CD14-positive monocyte (primary cell): ENCODE data around the gene MUC5B. TPM values are rescaled to one million over a fixed set of nuclear protein-coding genes. Genes with fewer than 3 reads are reported as not detected.
A peak's percentile ranks its signal among the peaks of the same experiment; 100 is the strongest.

Experiments
- DNase-seq, 3 donors: peaks; one replicate each; pipeline ENCODE4 v3.0.0-alpha.2; 2011 to 2022
- H2AFZ ChIP-seq: 2 replicates; pipeline ENCODE4 v1.6.0; 2012; ENCODE audit warnings: mild to moderate bottlenecking, low read depth, low read length, inconsistent platforms; ENCODE audit not compliant: insufficient read depth, poor library complexity, severe bottlenecking
- H3K27ac ChIP-seq, 2 donors: 1 replicate in 1 of 2; 2 replicates in 1 of 2; pipeline ENCODE4 v1.5.1; 2012 to 2013; ENCODE audit warnings: low read length in 2 of 2, control low read depth in 1 of 2, inconsistent platforms in 1 of 2, low read depth in 1 of 2, mild to moderate bottlenecking in 1 of 2
- H3K27me3 ChIP-seq, 2 donors: one replicate each; pipeline versions ENCODE4 v1.6.0 to v1.6.1; 2011 to 2013; ENCODE audit warnings: low read length in 2 of 2; ENCODE audit not compliant: control insufficient read depth in 2 of 2, insufficient read depth in 2 of 2
- H3K36me3 ChIP-seq, 2 donors: replicated peaks in 1 of 2; 1 replicate in 1 of 2; 2 replicates in 1 of 2; pipeline versions ENCODE4 v1.5.1 to v1.6.1; 2012 to 2013; ENCODE audit warnings: low read length in 2 of 2, control low read depth in 1 of 2, inconsistent platforms in 1 of 2, mild to moderate bottlenecking in 1 of 2; ENCODE audit not compliant: insufficient read depth in 2 of 2, control insufficient read depth in 1 of 2
- H3K4me1 ChIP-seq, 2 donors: 1 replicate in 1 of 2; 2 replicates in 1 of 2; pipeline versions ENCODE4 v1.5.1 to v1.6.1; 2012 to 2013; ENCODE audit warnings: low read length in 2 of 2, control low read depth in 1 of 2, inconsistent platforms in 1 of 2, mild to moderate bottlenecking in 1 of 2, moderate library complexity in 1 of 2; ENCODE audit not compliant: insufficient read depth in 2 of 2, control insufficient read depth in 1 of 2
- H3K4me2 ChIP-seq: replicated peaks from 2 replicates; pipeline ENCODE3; 2012; ENCODE audit warnings: low read length, moderate library complexity, mild to moderate bottlenecking; ENCODE audit not compliant: poor library complexity, severe bottlenecking; ENCODE audit errors: extremely low read depth
- H3K4me3 ChIP-seq, 3 experiments: fragments of 200-600 bp in 1 of 3; sonication (generic) in 1 of 3; replicated peaks in 1 of 3; 1 replicate in 2 of 3; 2 replicates in 1 of 3; pipeline ENCODE4 v1.5.1; 2011 to 2013; ENCODE audit warnings: low read length in 3 of 3, mild to moderate bottlenecking in 3 of 3, control low read depth in 2 of 3, low read depth in 2 of 3, inconsistent platforms in 1 of 3, moderate library complexity in 1 of 3
- H3K79me2 ChIP-seq: 2 replicates; pipeline ENCODE4 v1.6.0; 2012; ENCODE audit warnings: mild to moderate bottlenecking, control low read depth, inconsistent platforms, low read length, moderate library complexity; ENCODE audit not compliant: insufficient read depth
- H3K9ac ChIP-seq: 2 replicates; pipeline ENCODE4 v1.6.0; 2017; ENCODE audit warnings: low read length, mild to moderate bottlenecking; ENCODE audit not compliant: insufficient read depth, poor library complexity, severe bottlenecking
- H3K9me3 ChIP-seq, 2 donors: replicated peaks in 1 of 2; 1 replicate in 1 of 2; 2 replicates in 1 of 2; pipeline versions ENCODE4 v1.5.1 to v1.6.1; 2012 to 2013; ENCODE audit warnings: low read length in 2 of 2, control low read depth in 1 of 2; ENCODE audit not compliant: control insufficient read depth in 1 of 2, insufficient read depth in 1 of 2
- H4K20me1 ChIP-seq: 2 replicates; pipeline ENCODE4 v1.6.0; 2012; ENCODE audit warnings: mild to moderate bottlenecking, low read length, control low read depth, moderate library complexity; ENCODE audit not compliant: insufficient read depth
- H3K27ac Mint-ChIP-seq, 7 donors: one replicate each; pipeline ENCODE4 v1.8.0; 2020; ENCODE audit warnings: mild to moderate bottlenecking in 7 of 7, mixed read lengths in 7 of 7, moderate library complexity in 6 of 7, inconsistent platforms in 2 of 7
- H3K27me3 Mint-ChIP-seq, 3 donors: one replicate each; pipeline ENCODE4 v1.8.0; 2021 to 2022; ENCODE audit warnings: low read depth in 3 of 3, mild to moderate bottlenecking in 3 of 3, mixed read lengths in 3 of 3, moderate library complexity in 3 of 3, inconsistent platforms in 1 of 3
- H3K36me3 Mint-ChIP-seq, 2 donors: one replicate each; pipeline ENCODE4 v1.8.0; 2020; ENCODE audit warnings: mixed read lengths in 2 of 2, inconsistent platforms in 1 of 2, mild to moderate bottlenecking in 1 of 2
- H3K4me1 Mint-ChIP-seq: one replicate; pipeline ENCODE4 v1.8.0; 2020; ENCODE audit warnings: mild to moderate bottlenecking, mixed read lengths
- H3K4me3 Mint-ChIP-seq, 2 donors: one replicate each; pipeline ENCODE4 v1.8.0; 2020; ENCODE audit warnings: mild to moderate bottlenecking in 2 of 2, mixed read lengths in 2 of 2, moderate library complexity in 1 of 2
- H3K9me3 Mint-ChIP-seq, 7 donors: one replicate each; pipeline ENCODE4 v1.8.0; 2020 to 2022; ENCODE audit warnings: mixed read lengths in 7 of 7, mild to moderate bottlenecking in 6 of 7, moderate library complexity in 6 of 7, inconsistent platforms in 2 of 7
- CTCF ChIP-seq: fragments of 200-600 bp; IDR thresholded peaks from one replicate; pipeline ENCODE4 v1.8.0; 2022; ENCODE audit warnings: antibody characterized with exemption, mild to moderate bottlenecking
- WGBS: methylation state at CpG from one replicate; pipeline ENCODE4 v1.1.5; 2013; ENCODE audit warnings: missing lambda C conversion rate; ENCODE audit not compliant: insufficient coverage; 5-methylcytosine and 5-hydroxymethylcytosine counted together
- intact Hi-C, 2 donors: fragments of 100-400 bp; cut with micrococcal nuclease; formaldehyde crosslinking; loops; one replicate each; pipeline versions ENCODE4 v1.15.0 to v1.15.1; 2023
- polyA plus RNA-seq, 3 donors: library from polyadenylated mRNA; depleted of rRNA in 1 of 3; unstranded in 2 of 3; stranded (reverse) in 1 of 3; fragments of 300-500 nt in 2 of 3; fragments of >200 nt in 1 of 3; fragmentation: Illumina TruSeq in 2 of 3; gene quantifications; 1 replicate in 2 of 3; 2 replicates in 1 of 3; pipeline ENCODE4 v1.2.3, GENCODE V29; 2012 to 2021

The MUC5B gene
- polyA plus RNA-seq, 3 donors: not detected

- Mint-ChIP-seq H3K4me1 (peaks cover 60% of the 10 kb centered on the region), H3K36me3 (peaks cover 37 to 66% of the 10 kb centered on the region in 2 donors), H3K27me3 (no peaks in the 10 kb centered on the region), H3K4me3 (no peak overlapping the region), H3K27ac (peak overlapping the region; percentile 51 to 82 (median 61)), H3K9me3 (no peaks in the 10 kb centered on the region)
- Histone ChIP-seq H3K4me1 (peaks cover 24 to 55% of the 10 kb centered on the region in 2 donors), H3K9me3 (no peaks in the 10 kb centered on the region), H3K27ac (peak overlapping the region in 1 of 2 donors; percentile 55), H2AFZ (no peak overlapping the region), H3K4me3 (peak overlapping the region in 1 of 3 experiments; percentile 2), H3K36me3 (peaks cover 29 to 48% of the 10 kb centered on the region in 2 donors), H3K79me2 (peaks cover 94% of the 10 kb centered on the region), H3K4me2 (peak overlapping the region; percentile 30), H3K27me3 (no peaks in the 10 kb centered on the region), H3K9ac (no peak overlapping the region), H4K20me1 (peaks cover 99% of the 10 kb centered on the region)
- intact Hi-C loops: loop anchor here (5.0 to 10.0 kb wide), 3 partner anchors 32 to 275 kb away; partner anchors contain the start of gene DUSP8 (in 1 of the 2)
- TF ChIP-seq CTCF: no peak
- DNase-seq: no peak
- WGBS: 97% methylated on average over 21 of the region's 23 CpGs
Measured at GRCh38 chr11:1299621-1300020, 76.8 kb downstream of the MUC5B start.

- no peaks in the 10 kb centered on the region for H3K27me3 Mint-ChIP-seq
- Histone ChIP-seq H4K20me1 (peaks cover 100% of the 10 kb centered on the region), H3K36me3 (peaks cover 32 to 50% of the 10 kb centered on the region in 2 donors), H3K27ac (no peak overlapping the region), H3K4me2 (no peak overlapping the region), H3K4me1 (peaks cover 24 to 56% of the 10 kb centered on the region in 2 donors), H3K9me3 (no peaks in the 10 kb centered on the region), H3K4me3 (no peak overlapping the region), H2AFZ (no peak overlapping the region), H3K27me3 (no peaks in the 10 kb centered on the region), H3K9ac (no peak overlapping the region), H3K79me2 (peaks cover 97% of the 10 kb centered on the region)
- intact Hi-C loops: loop anchor here in 1 of 2 donors (5.0 kb wide), 1 partner anchor 33 kb away; no protein-coding TSS in a partner anchor
- peak overlapping the region in 3 of 7 donors; percentile 45 to 53 (median 51) for H3K27ac Mint-ChIP-seq
- H3K9me3 Mint-ChIP-seq: no peaks in the 10 kb centered on the region
- no peak for TF ChIP-seq CTCF
- peaks cover 62% of the 10 kb centered on the region for H3K4me1 Mint-ChIP-seq
- WGBS: 67% methylated on average over 3 of the region's 7 CpGs
- H3K4me3 Mint-ChIP-seq: no peak overlapping the region
- H3K36me3 Mint-ChIP-seq: peaks cover 38 to 67% of the 10 kb centered on the region in 2 donors
- no peak for DNase-seq
Measured at GRCh38 chr11:1300121-1300520, 77.3 kb downstream of the MUC5B start.
